MM.1S (cell line): Measurements from ENCODE around the gene ING3.

Experiments used
- DNase-seq: peaks from one replicate; pipeline ENCODE4 v3.0.0-alpha.2; 2015
- H2AFZ ChIP-seq: fragments of 300-600 bp; sonication (generic); 2 replicates; pipeline ENCODE4 v1.6.0; 2016; ENCODE audit warnings: antibody characterized with exemption, low read length
- H3F3A ChIP-seq: fragments of 300-600 bp; sonication (generic); 2 replicates; pipeline ENCODE4 v1.6.1; 2016; ENCODE audit warnings: mild to moderate bottlenecking, antibody characterized with exemption, low read length, moderate library complexity, mixed read lengths; ENCODE audit not compliant: insufficient read depth
- H3K27ac ChIP-seq: fragments of 300-600 bp; sonication (generic); 2 replicates; pipeline ENCODE4 v1.5.1; 2016; ENCODE audit warnings: mild to moderate bottlenecking, low read length
- H3K27me3 ChIP-seq: fragments of 300-600 bp; sonication (generic); replicated peaks from 2 replicates; pipeline ENCODE4 v1.6.0; 2016; ENCODE audit warnings: low read length; ENCODE audit not compliant: insufficient read depth
- H3K36me3 ChIP-seq: fragments of 300-600 bp; sonication (generic); replicated peaks from 2 replicates; pipeline ENCODE4 v1.6.1; 2016; ENCODE audit warnings: mild to moderate bottlenecking, low read length, mixed read lengths; ENCODE audit not compliant: insufficient read depth
- H3K4me1 ChIP-seq: fragments of 300-600 bp; sonication (generic); 2 replicates; pipeline ENCODE4 v1.6.1; 2016; ENCODE audit warnings: low read length, mixed read lengths
- H3K4me2 ChIP-seq: fragments of 300-600 bp; sonication (generic); 2 replicates; pipeline ENCODE4 v1.6.0; 2016; ENCODE audit warnings: low read depth, low read length
- H3K4me3 ChIP-seq: fragments of 300-600 bp; sonication (generic); 2 replicates; pipeline ENCODE4 v1.5.1; 2016; ENCODE audit warnings: low read length, mixed read lengths
- H3K79me2 ChIP-seq: fragments of 300-600 bp; sonication (generic); 2 replicates; pipeline ENCODE4 v1.6.1; 2016; ENCODE audit warnings: mixed run types, low read length, mixed read lengths
- H3K9ac ChIP-seq: fragments of 300-600 bp; sonication (generic); 2 replicates; pipeline ENCODE4 v1.6.1; 2016; ENCODE audit warnings: low read length, mixed read lengths
- H3K9me2 ChIP-seq: fragments of 300-600 bp; sonication (generic); replicated peaks from 2 replicates; pipeline ENCODE4 v1.6.1; 2016; ENCODE audit warnings: mild to moderate bottlenecking, low read length, mixed read lengths; ENCODE audit not compliant: insufficient read depth
- H3K9me3 ChIP-seq: fragments of 300-600 bp; sonication (generic); replicated peaks from 2 replicates; pipeline ENCODE4 v1.6.1; 2016; ENCODE audit warnings: mild to moderate bottlenecking, low read length, mixed read lengths; ENCODE audit not compliant: insufficient read depth
- H4K20me1 ChIP-seq: fragments of 300-600 bp; sonication (generic); 2 replicates; pipeline ENCODE4 v1.6.1; 2016; ENCODE audit warnings: mild to moderate bottlenecking, low read length, moderate library complexity, mixed read lengths; ENCODE audit not compliant: insufficient read depth
- EZH2 ChIP-seq: fragments of 300-600 bp; sonication (generic); optimal IDR thresholded peaks from 2 replicates; pipeline ENCODE3; 2017; ENCODE audit warnings: low read depth, mild to moderate bottlenecking, antibody characterized with exemption, low read length, mixed read lengths
- EZH2phosphoT487 ChIP-seq: fragments of 300-600 bp; sonication (generic); IDR thresholded peaks from 2 replicates; pipeline ENCODE4 v1.6.1; 2018; ENCODE audit warnings: antibody characterized with exemption, low read length
- TF ChIP-seq, protein P1 (sequence below): fragments of 300-600 bp; sonication (generic); IDR thresholded peaks from 2 replicates; pipeline ENCODE4 v1.5.1; 2016; ENCODE audit warnings: antibody characterized with exemption, low read length, mixed read lengths

The ING3 gene

DNA sequence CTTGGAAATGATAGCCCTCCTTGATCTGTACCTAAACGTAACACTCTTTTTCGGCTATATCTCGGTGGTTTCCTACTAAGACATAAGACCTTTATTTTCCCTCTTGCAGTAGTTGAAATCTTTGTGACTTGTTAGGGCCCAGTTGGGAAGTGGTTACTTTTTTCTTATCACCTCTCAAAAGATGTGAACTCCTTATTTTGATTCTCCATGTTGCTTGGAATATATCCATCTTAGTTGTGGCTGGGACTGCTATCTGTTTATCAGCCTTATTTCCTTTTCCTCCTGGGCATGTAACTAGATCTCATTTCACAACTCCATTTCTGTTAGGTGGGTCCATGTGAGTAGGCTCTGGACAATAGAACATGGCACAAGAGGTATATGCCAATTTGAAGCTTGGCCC lies 33.8 kb downstream of the ING3 start:
- no peak for TF ChIP-seq EZH2
- TF ChIP-seq EZH2phosphoT487: no peak
- TF ChIP-seq, protein P1, sequence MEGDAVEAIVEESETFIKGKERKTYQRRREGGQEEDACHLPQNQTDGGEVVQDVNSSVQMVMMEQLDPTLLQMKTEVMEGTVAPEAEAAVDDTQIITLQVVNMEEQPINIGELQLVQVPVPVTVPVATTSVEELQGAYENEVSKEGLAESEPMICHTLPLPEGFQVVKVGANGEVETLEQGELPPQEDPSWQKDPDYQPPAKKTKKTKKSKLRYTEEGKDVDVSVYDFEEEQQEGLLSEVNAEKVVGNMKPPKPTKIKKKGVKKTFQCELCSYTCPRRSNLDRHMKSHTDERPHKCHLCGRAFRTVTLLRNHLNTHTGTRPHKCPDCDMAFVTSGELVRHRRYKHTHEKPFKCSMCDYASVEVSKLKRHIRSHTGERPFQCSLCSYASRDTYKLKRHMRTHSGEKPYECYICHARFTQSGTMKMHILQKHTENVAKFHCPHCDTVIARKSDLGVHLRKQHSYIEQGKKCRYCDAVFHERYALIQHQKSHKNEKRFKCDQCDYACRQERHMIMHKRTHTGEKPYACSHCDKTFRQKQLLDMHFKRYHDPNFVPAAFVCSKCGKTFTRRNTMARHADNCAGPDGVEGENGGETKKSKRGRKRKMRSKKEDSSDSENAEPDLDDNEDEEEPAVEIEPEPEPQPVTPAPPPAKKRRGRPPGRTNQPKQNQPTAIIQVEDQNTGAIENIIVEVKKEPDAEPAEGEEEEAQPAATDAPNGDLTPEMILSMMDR: no peak

DNA sequence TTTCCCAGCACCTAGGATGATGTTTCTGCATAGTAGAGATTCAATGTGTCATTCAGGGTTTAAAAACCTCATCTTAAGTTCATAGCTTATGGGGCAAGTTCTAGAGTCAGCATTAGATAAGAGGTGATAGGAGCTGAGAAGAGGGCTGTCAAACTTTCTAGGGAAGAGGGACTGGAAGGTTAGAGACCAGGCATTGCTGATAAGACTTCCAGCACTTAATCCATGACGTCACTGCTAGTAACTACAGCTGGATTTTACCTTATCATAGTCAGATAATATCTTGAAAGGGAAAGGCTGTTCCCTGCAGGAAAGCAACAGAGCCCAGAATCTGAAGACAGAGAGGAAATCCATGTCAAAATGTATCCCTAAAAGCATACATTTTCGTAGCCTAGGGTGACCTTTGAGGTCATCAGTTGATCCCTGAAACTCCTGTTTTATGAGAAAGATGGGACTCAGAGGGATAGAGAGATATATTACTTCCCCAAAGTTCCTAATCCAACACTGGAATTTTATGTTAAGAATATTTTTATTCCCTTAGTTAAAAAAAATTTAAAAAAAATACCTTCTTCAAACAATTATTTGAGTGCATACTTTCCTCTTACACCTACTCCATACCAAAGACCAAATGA lies 34.7 kb downstream of the ING3 start:
- H3K27me3 ChIP-seq: no peaks in the 10 kb centered on the region
- no peak overlapping the region for H3K27ac ChIP-seq
- H3K4me1 ChIP-seq: peaks cover 14% of the 10 kb centered on the region
- TF ChIP-seq EZH2: no peak
- TF ChIP-seq EZH2phosphoT487: no peak
- TF ChIP-seq, protein P1: no peak
- H3F3A ChIP-seq: peaks cover 24% of the 10 kb centered on the region
- no peaks in the 10 kb centered on the region for H3K9me2 ChIP-seq
- H4K20me1 ChIP-seq: no peaks in the 10 kb centered on the region
- no peaks in the 10 kb centered on the region for H3K79me2 ChIP-seq
- no peaks in the 10 kb centered on the region for H3K36me3 ChIP-seq
- H3K4me3 ChIP-seq: no peak overlapping the region
- H3K4me2 ChIP-seq: no peak overlapping the region
- no peaks in the 10 kb centered on the region for H3K9me3 ChIP-seq
- no peak overlapping the region for H2AFZ ChIP-seq
- H3K9ac ChIP-seq: no peak overlapping the region
- DNase-seq: no peak

More for the DNA sequence above, 33.8 kb downstream of the ING3 start:
- H3K79me2 ChIP-seq: no peaks in the 10 kb centered on the region
- no peak overlapping the region for H3K27ac ChIP-seq
- no peaks in the 10 kb centered on the region for H3K27me3 ChIP-seq
- H2AFZ ChIP-seq: no peak overlapping the region
- H4K20me1 ChIP-seq: no peaks in the 10 kb centered on the region
- H3K9me3 ChIP-seq: no peaks in the 10 kb centered on the region
- DNase-seq: no peak
- H3K4me2 ChIP-seq: no peak overlapping the region
- no peaks in the 10 kb centered on the region for H3K36me3 ChIP-seq
- H3K9ac ChIP-seq: no peak overlapping the region
- H3K9me2 ChIP-seq: no peaks in the 10 kb centered on the region
- H3K4me3 ChIP-seq: no peak overlapping the region
- peaks cover 16% of the 10 kb centered on the region for H3F3A ChIP-seq
- H3K4me1 ChIP-seq: peaks cover 6% of the 10 kb centered on the region

DNA sequence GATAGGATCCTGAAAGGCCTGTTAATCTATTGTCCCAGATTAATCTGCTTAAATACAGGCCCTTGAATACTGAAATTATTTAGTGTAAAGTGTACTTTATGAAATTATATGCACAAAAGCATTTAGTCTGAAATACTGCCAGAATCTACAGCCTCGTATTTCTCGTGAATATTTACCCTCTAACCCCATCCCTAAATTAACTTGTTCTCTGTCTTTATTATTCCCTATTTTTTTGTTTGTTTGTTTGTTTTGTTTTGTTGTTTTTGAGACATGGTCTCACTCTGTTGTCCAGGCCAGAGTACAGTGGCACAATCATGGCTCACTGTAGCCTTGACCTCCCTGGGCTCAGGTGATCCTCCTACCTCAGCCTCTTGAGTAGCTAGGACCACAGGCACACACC lies 35.3 kb downstream of the ING3 start:
- Histone ChIP-seq H3K9me3 (no peaks in the 10 kb centered on the region), H3K79me2 (no peaks in the 10 kb centered on the region), H3F3A (peaks cover 29% of the 10 kb centered on the region), H3K9me2 (no peaks in the 10 kb centered on the region), H4K20me1 (no peaks in the 10 kb centered on the region), H3K27me3 (no peaks in the 10 kb centered on the region), H3K4me2 (no peak overlapping the region), H3K27ac (no peak overlapping the region), H3K36me3 (no peaks in the 10 kb centered on the region), H3K4me3 (no peak overlapping the region), H3K9ac (no peak overlapping the region), H3K4me1 (peaks cover 20% of the 10 kb centered on the region), H2AFZ (no peak overlapping the region)
- DNase-seq: no peak
- TF ChIP-seq, protein P1: no peak
- TF ChIP-seq EZH2phosphoT487 (no peak), EZH2 (no peak)
